Stimulated activated CD8-positive, alpha-beta memory T cell treated with anti-CD3 and anti-CD28 coated beads, Interleukin-12 subunit alpha, Interleukin-12 subunit beta, amount 100 ng/mL, for 4 hours (primary cell): Measurements from ENCODE around the gene SPATA13.
"Not testable (repeated sequence)": the region's sequence is repeated elsewhere in the genome, so short reads cannot be mapped to it uniquely, and the experiment has no call there.

Experiments used
- DNase-seq: peaks from one replicate; pipeline ENCODE4 v3.0.0-alpha.2; 2020; ENCODE audit warnings: low read depth

Gene SPATA13

DNA sequence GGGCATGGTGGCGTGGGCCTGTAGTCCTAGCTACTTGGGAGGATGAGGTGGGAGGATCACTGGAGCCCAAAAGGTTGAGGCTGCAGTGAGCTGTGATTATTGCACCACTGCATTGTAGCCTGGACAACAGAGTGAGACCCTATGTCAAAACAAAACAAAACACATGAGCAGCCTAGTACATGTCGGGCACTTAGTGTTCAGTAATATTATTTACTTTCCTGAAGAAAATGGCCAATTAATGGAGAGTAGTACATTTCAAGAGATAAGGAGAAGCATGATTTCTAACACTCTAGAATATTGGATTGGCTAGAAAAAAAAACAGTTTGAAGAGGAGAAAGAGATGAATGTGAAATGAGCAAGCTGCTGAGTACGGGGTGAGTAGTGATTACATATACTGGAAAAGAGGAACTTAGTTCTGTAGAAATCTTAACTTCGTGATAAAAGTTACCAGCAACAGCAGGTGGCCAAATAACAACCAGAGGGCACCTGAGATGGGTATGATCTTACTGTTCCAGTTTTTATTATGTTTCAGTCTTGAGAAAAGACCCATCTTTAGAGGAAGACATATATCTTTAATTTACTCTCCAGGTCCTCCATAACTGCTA, 36.2 kb downstream of the SPATA13 start:
- DNase-seq, result no peak

GRCh38 chr13:24199016-24199415, 38.5 kb downstream of the SPATA13 start:
- DNase-seq, result no peak

GRCh38 chr13:24202215-24202614, 41.7 kb downstream of the SPATA13 start:
- DNase-seq, result no peak

DNA sequence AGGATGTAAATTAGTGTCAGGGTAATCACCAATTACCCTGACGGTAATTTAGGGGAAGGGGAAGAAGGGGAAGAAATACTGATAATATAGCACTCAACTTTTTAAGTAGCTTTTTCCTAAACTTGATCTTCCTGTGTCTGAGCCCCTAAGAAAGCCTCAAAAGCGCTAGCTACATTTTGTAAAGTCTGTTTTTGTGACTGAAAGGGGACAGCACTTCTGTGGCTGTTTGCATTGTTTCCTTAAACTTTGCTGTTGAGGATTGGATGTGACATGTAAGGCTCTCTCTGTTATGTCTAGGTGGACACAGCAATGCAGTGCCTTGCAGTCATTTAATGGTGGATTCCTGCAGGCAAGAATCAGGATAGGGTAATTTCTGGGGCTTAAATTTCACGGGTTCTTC, 42.8 kb downstream of the SPATA13 start:
- DNase-seq, result no peak

DNA sequence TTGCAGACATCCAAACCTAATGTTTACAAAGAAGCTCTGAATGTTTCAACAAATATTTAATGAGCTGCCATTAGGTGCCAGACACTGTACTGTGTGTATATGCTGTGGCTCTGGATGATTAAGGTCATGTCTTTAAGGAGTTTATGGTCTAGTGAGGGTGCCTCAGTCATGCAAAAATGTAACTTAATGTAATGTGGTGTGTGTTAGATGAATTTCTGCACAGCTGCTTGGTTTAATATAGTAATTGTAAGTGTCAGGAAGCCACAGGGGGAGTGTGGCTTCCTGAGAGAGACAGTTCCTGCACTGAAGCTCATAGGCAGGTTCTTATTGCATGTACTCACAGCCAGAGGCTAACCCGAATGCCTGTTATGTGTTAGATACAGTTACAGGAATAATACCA, 43.3 kb downstream of the SPATA13 start:
- DNase-seq, result no peak

- not testable (repeated sequence) for DNase-seq
Measured at GRCh38 chr13:24205076-24205475, 44.6 kb downstream of the SPATA13 start.

- DNase-seq, result no peak
Measured at GRCh38 chr13:24207841-24208667, 47.5 kb downstream of the SPATA13 start.

- no peak for DNase-seq
Measured at GRCh38 chr13:24209138-24209537, 48.6 kb downstream of the SPATA13 start.

GRCh38 chr13:24212254-24212653, 51.7 kb downstream of the SPATA13 start:
- DNase-seq, result no peak

DNA sequence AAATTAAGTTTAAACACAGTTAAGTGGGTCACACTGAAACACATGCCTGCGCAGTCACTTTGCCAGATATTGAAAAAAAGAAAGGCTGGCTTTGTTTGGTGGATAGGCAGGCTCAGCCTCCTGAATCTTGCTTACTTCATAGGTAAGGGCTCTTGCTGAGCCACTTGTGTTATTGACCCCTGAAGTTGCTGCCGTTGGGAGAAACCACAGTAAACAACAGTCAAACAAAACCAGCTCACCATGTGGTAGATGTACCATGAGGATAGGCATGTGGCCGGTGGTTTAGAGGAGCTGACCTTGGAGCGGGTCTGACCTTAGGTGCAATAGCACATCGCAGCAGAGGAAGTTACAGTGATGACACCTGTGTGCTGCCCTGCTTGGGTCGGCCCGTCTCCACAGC, 52.2 kb downstream of the SPATA13 start:
- DNase-seq, result no peak

- no peak for DNase-seq
Measured at GRCh38 chr13:24213932-24214331, 53.4 kb downstream of the SPATA13 start.

DNA sequence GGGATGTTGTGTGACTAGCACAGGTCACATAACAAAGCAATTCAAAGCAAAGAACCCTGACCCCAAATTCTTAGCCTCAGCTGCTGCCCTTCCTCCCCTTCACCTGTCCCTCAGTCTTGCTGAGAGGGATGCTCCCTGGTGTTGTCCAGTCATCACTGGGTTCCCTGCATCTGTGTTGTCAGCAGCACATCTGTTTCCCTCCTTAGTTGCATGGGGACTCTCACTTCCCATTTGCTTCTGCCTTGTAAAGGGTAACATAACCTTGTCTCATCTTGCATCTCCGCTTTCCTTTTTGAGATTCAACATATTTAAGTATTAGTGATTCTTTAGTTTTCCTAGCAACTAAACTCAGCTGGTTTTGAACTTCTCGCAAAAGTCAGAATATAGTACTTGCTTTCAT, 54.0 kb downstream of the SPATA13 start:
- no peak for DNase-seq

GRCh38 chr13:24215126-24215525, 54.6 kb downstream of the SPATA13 start:
- DNase-seq, result no peak

DNA sequence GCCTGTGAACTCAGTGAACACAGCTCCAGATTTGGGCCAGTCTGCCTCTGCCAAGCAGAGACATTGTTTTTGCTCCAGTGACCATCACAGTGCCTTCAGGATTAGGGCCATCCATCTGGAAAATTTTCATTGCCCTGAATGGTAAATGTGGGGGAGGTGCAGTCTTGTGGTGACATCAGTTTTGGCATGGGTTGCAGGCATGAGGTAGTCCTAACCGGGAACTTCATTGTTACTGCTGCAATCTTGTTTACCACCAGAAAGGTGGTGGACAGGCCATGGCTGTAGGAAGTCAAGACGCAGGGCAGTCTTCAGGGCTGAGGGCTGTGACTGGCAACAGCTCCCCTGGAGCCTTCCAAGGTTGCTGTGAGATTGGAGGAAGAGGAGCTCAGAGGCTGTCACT, 55.2 kb downstream of the SPATA13 start:
- no peak for DNase-seq

- DNase-seq, result no peak
Measured at GRCh38 chr13:24216176-24216575, 55.7 kb downstream of the SPATA13 start.

DNA sequence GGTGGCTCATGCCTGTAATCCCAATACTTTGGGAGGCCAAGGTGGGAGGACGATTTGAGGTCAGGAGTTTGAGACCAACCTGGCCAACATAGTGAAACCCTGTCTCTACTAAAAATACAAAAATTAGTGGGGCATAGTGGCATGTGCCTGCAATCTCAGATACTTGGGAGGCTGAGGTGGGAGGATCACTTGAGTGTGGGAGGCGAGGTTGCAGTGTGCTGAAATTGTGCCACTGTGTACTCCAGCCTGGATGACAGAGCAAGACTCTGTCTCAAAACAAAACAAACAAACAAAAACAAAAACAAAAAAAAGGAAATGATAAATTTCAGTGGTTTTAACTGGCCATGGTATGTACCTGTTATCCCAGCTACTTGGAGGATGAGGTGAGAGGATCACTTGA, 56.3 kb downstream of the SPATA13 start:
- DNase-seq, result not testable (repeated sequence)

DNA sequence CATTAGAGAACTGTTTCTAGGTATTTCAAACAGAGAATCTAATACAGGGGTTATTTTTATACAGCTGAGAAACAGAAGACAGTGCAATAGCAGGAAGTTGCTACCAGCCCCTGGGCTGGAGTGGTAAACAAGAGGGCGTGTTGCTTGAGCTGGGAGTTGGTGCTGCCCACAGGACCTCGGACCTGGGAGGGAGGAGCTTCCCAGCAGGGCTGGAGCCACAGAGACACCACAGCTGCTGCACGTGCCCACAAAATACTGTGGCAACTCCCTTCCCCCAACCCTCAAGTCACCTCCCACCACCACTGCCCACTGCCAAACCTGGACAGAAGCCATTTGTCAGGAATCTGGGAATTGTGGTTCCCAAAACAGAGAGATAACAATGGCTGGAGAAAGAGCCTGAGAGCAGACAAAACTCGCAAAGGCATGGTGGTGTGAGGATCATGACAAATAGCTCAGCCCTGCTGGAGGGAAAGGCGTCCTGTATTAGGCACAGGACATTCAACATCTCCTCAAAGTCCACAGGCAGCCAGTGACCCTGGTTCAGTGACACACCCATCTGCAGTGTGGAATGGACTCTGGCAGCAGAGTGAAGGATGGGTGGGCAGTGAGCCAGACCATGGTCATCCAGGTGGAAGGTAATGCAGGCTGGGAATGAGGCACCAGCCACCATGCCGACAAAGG, 57.2 kb downstream of the SPATA13 start:
- DNase-seq, result no peak

DNA sequence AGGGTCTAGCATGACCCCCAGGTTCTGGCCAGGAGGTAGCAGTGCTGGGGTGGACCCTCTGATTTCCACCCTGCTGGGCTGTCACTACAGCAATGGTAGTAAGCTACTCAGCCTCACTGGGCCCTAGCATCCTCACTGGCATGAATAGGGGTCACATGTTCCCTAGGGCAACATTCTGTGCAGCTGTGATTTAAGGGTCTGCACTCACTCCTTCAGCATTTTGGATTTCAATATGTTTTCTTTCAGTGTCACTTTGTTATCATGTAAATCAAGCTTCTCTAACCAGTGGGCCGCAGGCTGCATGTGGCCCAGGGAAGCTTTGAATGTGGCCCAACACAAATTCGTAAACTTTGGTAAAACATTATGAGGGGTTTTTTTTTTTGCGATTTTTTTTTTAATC, 57.8 kb downstream of the SPATA13 start:
- DNase-seq, result no peak

GRCh38 chr13:24218977-24219376, 58.5 kb downstream of the SPATA13 start:
- no peak for DNase-seq

GRCh38 chr13:24220086-24220703, 59.7 kb downstream of the SPATA13 start:
- DNase-seq, result no peak

- DNase-seq, result no peak
Measured at GRCh38 chr13:24221007-24221406, 60.5 kb downstream of the SPATA13 start.

DNA sequence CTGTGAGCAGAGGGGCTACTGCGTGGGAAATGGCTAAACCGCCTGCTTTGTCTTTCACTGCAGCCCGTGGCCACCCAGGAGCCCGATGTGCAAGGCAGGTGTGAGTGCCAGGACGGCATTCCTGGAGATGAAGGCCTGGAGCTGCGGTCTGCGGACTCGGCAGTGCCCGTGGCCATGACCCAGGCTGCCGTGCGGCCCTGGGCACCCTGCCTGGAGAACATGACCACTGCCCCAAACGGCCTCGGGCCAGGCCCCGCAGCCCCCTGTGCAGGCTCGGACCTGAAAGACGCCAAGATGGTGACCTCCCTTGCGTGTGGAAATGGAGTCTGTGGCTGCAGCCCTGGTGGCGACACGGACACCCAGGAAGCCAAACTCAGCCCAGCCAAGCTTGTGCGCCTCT, 62.2 kb downstream of the SPATA13 start:
- DNase-seq, result no peak
